Activated CD8-positive, alpha-beta T cell treated with anti-CD3 and anti-CD28 coated beads for 36 hours (primary cell): ENCODE data around the gene DNHD1. TPM values are rescaled to one million over a fixed set of nuclear protein-coding genes. Genes with fewer than 3 reads are reported as not detected.

Experiments
- ATAC-seq: fragments of 200-7000 bp; cut with Tn5 transposase; one replicate; pipeline ENCODE4 v1.10.0; 2021; ENCODE audit warnings: mild to moderate bottlenecking, moderate library complexity
- CTCF ChIA-PET: fragments of 350-600 bp; sonication (Branson Sonifier 250); formaldehyde crosslinking; loops from one replicate; lab custom pipeline; 2021; ENCODE audit warnings: antibody characterized with exemption; lab: Charles Lee
- POLR2A ChIA-PET: fragments of 350-600 bp; sonication (Branson Sonifier 250); formaldehyde crosslinking; loops from one replicate; lab custom pipeline; 2021; ENCODE audit warnings: antibody characterized with exemption; lab: Charles Lee
- DNase-seq: peaks from one replicate; pipeline ENCODE4 v3.0.0-alpha.2; 2020
- H3K27ac Mint-ChIP-seq: one replicate; pipeline ENCODE4 v1.8.0; 2021; ENCODE audit warnings: mild to moderate bottlenecking, mixed read lengths
- H3K27me3 Mint-ChIP-seq: one replicate; pipeline ENCODE4 v1.8.0; 2021; ENCODE audit warnings: mixed read lengths
- H3K36me3 Mint-ChIP-seq: one replicate; pipeline ENCODE4 v1.8.0; 2021; ENCODE audit warnings: low read depth, mixed read lengths
- H3K4me1 Mint-ChIP-seq: one replicate; pipeline ENCODE4 v1.8.0; 2021; ENCODE audit warnings: low read depth, mixed read lengths
- H3K4me3 Mint-ChIP-seq: one replicate; pipeline ENCODE4 v1.8.0; 2021; ENCODE audit warnings: mild to moderate bottlenecking, moderate library complexity, mixed read lengths
- H3K9me3 Mint-ChIP-seq: one replicate; pipeline ENCODE4 v1.8.0; 2021; ENCODE audit warnings: mixed read lengths
- CTCF ChIP-seq: fragments of 200-600 bp; IDR thresholded peaks from one replicate; pipeline ENCODE4 v1.8.0; 2022; ENCODE audit warnings: antibody characterized with exemption, mild to moderate bottlenecking
- intact Hi-C: fragments of 100-400 bp; cut with micrococcal nuclease; formaldehyde crosslinking; loops from one replicate; pipeline ENCODE4 v1.10.0; 2022
- total RNA-seq, 2 experiments: library from RNA; stranded (reverse); gene quantifications; one replicate each; pipeline ENCODE4 v1.2.3, GENCODE V29; 2021

Gene DNHD1
- total RNA-seq, 2 experiments from 2014 or later, result 27.5 to 28.2 TPM

- intact Hi-C loops, result no loop called here
- no peaks in the 10 kb centered on the region for H3K9me3 Mint-ChIP-seq
- DNase-seq (peak; percentile 64), ATAC-seq (peak; percentile 66)
- ChIA-PET POLR2A (interaction anchor here (0.5 to 2.8 kb wide), 7 partner anchors 10 to 341 kb away, joined by 3 to 17 read pairs (median 3); no protein-coding TSS in a partner anchor), CTCF (interaction anchor here (1.1 to 7.7 kb wide), 7 partner anchors 9 to 120 kb away, joined by 4 to 41 read pairs (median 7); partner anchors contain the start of gene HPX)
- no peaks in the 10 kb centered on the region for H3K27me3 Mint-ChIP-seq
- peaks cover 9% of the 10 kb centered on the region for H3K4me1 Mint-ChIP-seq
- peak within 1 kb of the TSS; percentile 18 for H3K27ac Mint-ChIP-seq
- peaks cover 12% of the 10 kb centered on the region for H3K36me3 Mint-ChIP-seq
- peak within 1 kb of the TSS; percentile 76 for H3K4me3 Mint-ChIP-seq
- TF ChIP-seq CTCF, result no peak
These were observed 23.3 kb upstream of the DNHD1 start, which contains the start of gene TRIM3 for GRCh38 chr11:6473451-6474412. Gene TRIM3 (minus strand): TSS chr11:6473941. CDS start chr11:6465695, 8,246 bp downstream.

GRCh38 chr11:6474413-6474792 is 22.7 kb upstream of the DNHD1 start:
- no peak for DNase-seq
- Mint-ChIP-seq H3K36me3 (peaks cover 13% of the 10 kb centered on the region), H3K27ac (peak overlapping the region; percentile 16), H3K9me3 (no peaks in the 10 kb centered on the region), H3K27me3 (no peaks in the 10 kb centered on the region), H3K4me3 (peak overlapping the region; percentile 61), H3K4me1 (peaks cover 16% of the 10 kb centered on the region)
- no peak for ATAC-seq
- ChIA-PET POLR2A (interaction anchor here (0.6 to 2.8 kb wide), 4 partner anchors 10 to 61 kb away, joined by 3 to 17 read pairs (median 4); no protein-coding TSS in a partner anchor), CTCF (interaction anchor here (6.6 to 7.7 kb wide), 2 partner anchors 30 to 96 kb away, joined by 36 to 41 read pairs; no protein-coding TSS in a partner anchor)
- intact Hi-C loops, result no loop called here
- TF ChIP-seq CTCF, result no peak

- peaks cover 13% of the 10 kb centered on the region for H3K36me3 Mint-ChIP-seq
- DNase-seq (no peak), ATAC-seq (no peak)
- ChIA-PET POLR2A (interaction anchor here (1.0 to 2.8 kb wide), 5 partner anchors 9 to 175 kb away, joined by 3 to 17 read pairs (median 3); no protein-coding TSS in a partner anchor), CTCF (interaction anchor here (1.0 to 7.7 kb wide), 4 partner anchors 30 to 208 kb away, joined by 3 to 41 read pairs (median 20); partner anchors contain the start of gene MRPL17)
- no peaks in the 10 kb centered on the region for H3K9me3 Mint-ChIP-seq
- no peaks in the 10 kb centered on the region for H3K27me3 Mint-ChIP-seq
- peaks cover 22% of the 10 kb centered on the region for H3K4me1 Mint-ChIP-seq
- intact Hi-C loops, result no loop called here
- H3K4me3 Mint-ChIP-seq, result peak overlapping the region; percentile 9
- no peak for TF ChIP-seq CTCF
- peak overlapping the region; percentile 39 for H3K27ac Mint-ChIP-seq
These were observed 22.1 kb upstream of the DNHD1 start for GRCh38 chr11:6474806-6475500.

GRCh38 chr11:6475936-6476335 is 21.1 kb upstream of the DNHD1 start:
- Mint-ChIP-seq H3K4me1 (peaks cover 29% of the 10 kb centered on the region), H3K4me3 (no peak overlapping the region), H3K9me3 (no peaks in the 10 kb centered on the region), H3K27me3 (no peaks in the 10 kb centered on the region), H3K27ac (no peak overlapping the region), H3K36me3 (peaks cover 13% of the 10 kb centered on the region)
- intact Hi-C loops, result no loop called here
- CTCF ChIA-PET, result interaction anchor here (1.0 to 7.7 kb wide), 5 partner anchors 29 to 207 kb away, joined by 3 to 41 read pairs (median 3); partner anchors contain the start of genes HPX and MRPL17
- no peak for TF ChIP-seq CTCF
- DNase-seq (no peak), ATAC-seq (no peak)
- POLR2A ChIA-PET, result interaction anchor here (1.0 to 2.8 kb wide), 5 partner anchors 8 to 174 kb away, joined by 3 to 17 read pairs (median 3); no protein-coding TSS in a partner anchor
